AG10803 (cell line): ENCODE data around the gene CDON.

Source experiments
- DNase-seq: peaks from one replicate; pipeline ENCODE4 v3.0.0; 2010; ENCODE audit warnings: low read depth
- H3K4me3 ChIP-seq: 2 replicates; pipeline ENCODE4 v1.5.1; 2011; ENCODE audit warnings: mild to moderate bottlenecking, low read length, control low read depth
- CTCF ChIP-seq: conservative IDR thresholded peaks from 2 replicates; pipeline ENCODE4 v1.5.1; 2011; ENCODE audit warnings: mild to moderate bottlenecking, low read length, control low read depth, inconsistent platforms

Gene CDON

GRCh38 chr11:125938418-125938817 is 124.2 kb downstream of the CDON start:
- H3K4me3 ChIP-seq, result no peak overlapping the region
- DNase-seq, result no peak
- no peak for TF ChIP-seq CTCF

GRCh38 chr11:125935618-125936199 is 127.0 kb downstream of the CDON start:
- TF ChIP-seq CTCF, result no peak
- H3K4me3 ChIP-seq, result no peak overlapping the region
- DNase-seq, result peak; percentile 19

GRCh38 chr11:125935056-125935455 is 127.6 kb downstream of the CDON start:
- TF ChIP-seq CTCF, result no peak
- no peak overlapping the region for H3K4me3 ChIP-seq
- no peak for DNase-seq

GRCh38 chr11:125934473-125934872 is 128.2 kb downstream of the CDON start:
- no peak for DNase-seq
- no peak overlapping the region for H3K4me3 ChIP-seq
- no peak for TF ChIP-seq CTCF

GRCh38 chr11:125933030-125933813 is 129.4 kb downstream of the CDON start:
- H3K4me3 ChIP-seq, result no peak overlapping the region
- no peak for TF ChIP-seq CTCF
- DNase-seq, result no peak

- no peak for DNase-seq
- TF ChIP-seq CTCF, result no peak
- H3K4me3 ChIP-seq, result no peak overlapping the region
Measured at GRCh38 chr11:125932301-125932700, 130.4 kb downstream of the CDON start.

- H3K4me3 ChIP-seq, result no peak overlapping the region
- TF ChIP-seq CTCF, result no peak
- no peak for DNase-seq
Measured at GRCh38 chr11:125931668-125932067, 131.0 kb downstream of the CDON start.
